Activated CD8-positive, alpha-beta memory T cell treated with anti-CD3 and anti-CD28 coated beads for 24 hours (primary cell): ENCODE measurements around the gene SYDE2.
"Not testable (repeated sequence)": the region's sequence is repeated elsewhere in the genome, so short reads cannot be mapped to it uniquely, and the experiment has no call there.

Experiments
- DNase-seq: peaks from one replicate; pipeline ENCODE4 v3.0.0-alpha.2; 2020

Gene SYDE2

DNA sequence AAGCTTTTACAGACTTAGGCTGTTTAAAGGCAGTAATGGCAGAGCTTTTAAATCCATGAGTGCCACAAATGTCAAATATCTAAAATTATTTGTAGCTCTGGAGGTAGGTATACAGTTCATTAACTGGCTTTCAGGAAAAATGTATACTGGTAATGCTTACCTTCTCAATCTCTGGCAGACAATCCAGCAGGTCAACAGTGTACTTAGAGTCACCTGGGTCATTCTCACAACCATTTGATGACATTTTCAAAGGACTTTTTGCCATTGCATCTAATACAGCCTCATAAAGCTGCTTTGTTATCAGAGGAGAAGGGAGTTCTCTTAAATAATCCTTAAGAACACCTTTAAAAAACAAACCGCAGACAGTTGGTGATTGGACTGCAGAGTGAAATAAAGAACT, 31.9 kb downstream of the SYDE2 start:
- no peak for DNase-seq

DNA sequence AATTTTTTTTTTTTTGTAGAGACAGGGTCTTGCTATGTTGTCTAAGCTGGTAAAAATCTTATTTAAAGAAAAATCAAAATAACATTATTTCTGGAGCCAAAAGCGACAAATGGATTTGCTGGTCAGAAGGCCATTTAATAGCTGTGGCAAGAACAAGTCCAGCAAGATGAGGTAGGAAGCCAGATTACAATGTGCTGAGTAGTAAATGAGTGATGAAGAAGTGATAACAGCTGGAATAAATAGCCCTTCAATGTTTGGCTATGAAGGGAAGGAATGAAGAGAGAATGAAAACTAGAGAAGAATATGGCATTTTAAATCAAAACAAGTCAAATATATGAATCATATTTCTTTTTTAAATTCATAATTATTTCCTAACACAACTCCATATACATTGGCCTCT, 34.5 kb downstream of the SYDE2 start:
- DNase-seq = no peak

DNA sequence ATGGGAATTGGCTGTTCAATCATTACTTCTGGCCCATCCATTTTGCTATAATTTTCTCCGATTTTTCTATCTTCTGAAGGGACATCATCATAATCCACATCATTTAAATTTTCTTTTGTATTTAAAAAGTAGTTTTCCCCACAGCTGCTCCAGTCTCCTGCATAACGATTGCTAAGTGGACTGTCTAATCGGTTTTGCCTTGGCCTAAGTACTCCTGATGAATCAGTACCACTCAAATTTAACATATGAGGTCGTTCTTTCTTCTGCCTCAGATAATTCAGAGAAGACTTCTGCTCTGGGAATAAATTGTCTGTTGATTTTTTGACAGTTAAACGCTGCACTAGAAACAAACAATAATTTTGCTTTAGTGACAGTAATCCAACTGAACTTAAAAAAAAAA, 41.9 kb downstream of the SYDE2 start:
- DNase-seq = no peak

DNA sequence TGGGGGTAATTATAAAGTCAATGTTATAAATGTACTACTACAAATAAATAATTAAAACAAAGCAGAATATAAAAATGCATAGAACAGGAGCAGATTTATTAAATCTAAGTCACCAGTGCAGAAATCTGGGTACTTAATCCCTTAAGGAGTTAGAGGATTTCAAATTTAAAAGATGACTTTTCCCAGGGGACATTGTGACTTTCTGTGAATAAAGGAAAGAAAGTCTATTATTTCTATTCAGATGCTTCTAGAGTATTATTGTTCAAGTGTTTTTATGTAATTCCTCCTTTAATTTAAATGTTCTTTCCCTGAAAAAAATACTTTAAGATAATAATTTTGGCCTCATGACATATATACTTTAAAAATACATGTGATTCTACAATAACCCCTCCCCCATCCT, 43.4 kb downstream of the SYDE2 start:
- no peak for DNase-seq

DNA sequence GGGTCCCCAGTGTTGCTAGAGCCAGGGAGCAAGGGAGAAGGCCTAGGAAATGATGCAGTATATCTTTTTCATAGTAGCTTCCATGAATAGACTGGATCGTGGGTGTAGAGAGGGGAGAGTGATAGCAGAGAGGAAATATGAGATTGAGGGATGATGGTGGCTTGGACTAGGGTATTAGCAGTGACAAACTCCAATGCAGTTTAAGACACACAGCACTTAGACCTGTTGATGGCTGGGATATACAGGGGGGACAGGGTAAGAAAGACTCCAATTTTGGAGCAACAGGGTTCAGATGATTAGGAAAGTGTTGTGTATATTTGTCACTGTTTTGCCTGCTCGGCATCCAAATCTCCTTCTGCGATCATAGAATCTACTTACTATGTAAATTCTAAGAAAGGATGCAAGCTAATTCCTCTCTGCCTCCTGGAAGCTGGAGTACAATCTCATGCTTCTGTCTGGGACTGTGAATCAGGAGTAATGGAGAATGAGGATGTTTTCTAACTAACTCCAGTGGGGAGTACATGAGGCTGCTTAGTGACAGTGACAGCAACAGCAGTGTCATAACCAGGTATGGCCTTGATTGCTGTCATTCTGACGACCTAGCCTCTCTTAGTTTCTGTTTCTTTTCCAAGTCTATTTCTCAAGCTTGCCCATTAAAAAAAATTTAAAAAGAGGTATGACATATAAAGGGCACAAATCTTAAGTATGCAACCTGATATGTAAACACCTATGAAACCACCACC, 47.5 kb downstream of the SYDE2 start:
- DNase-seq = no peak

GRCh38 chr1:85151446-85151845, 49.4 kb downstream of the SYDE2 start:
- no peak for DNase-seq

- no peak for DNase-seq
Measured at GRCh38 chr1:85149805-85150204, 51.0 kb downstream of the SYDE2 start.

GRCh38 chr1:85148524-85149250, 52.1 kb downstream of the SYDE2 start:
- DNase-seq = no peak

DNA sequence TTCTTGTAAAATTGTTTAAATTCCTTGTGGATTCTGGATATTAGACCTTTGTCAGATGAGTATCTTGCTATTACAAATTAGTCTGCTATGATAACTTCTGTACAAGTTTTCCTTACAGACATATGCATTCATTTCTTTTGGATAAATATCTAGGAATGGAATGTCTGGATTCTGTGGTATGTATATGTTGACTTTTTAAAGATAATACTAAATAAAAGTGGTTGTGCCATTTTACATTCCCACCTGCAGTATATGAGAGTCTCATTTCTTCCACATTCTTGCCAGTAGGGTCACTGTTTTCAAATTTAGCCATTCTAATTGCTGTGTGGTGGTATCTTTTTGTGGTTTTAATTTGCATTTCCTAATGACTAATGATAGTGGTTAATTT, 53.9 kb downstream of the SYDE2 start:
- no peak for DNase-seq

- DNase-seq = not testable (repeated sequence)
Measured at GRCh38 chr1:85146298-85146971, 54.4 kb downstream of the SYDE2 start.

- DNase-seq = no peak
Measured at GRCh38 chr1:85144351-85144750, 56.5 kb downstream of the SYDE2 start.

DNA sequence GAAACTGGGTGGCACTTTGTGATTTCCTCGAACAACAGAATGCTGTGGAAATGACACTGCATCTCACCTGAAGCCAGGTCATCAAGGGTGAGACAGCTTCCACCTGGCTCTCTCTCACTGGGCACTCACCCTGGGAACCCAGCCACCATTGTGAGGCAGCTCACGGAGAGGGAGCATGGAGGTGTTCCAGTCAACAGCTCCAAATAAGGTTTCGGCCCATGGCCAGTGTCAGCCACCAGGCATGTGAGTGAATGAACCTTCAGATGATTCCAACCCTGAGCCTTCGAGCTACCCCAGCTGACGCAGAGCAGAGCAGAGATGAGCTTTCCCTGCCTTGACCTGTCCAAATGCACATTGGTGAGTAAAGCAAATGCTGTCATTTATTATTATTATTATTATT, 58.1 kb downstream of the SYDE2 start:
- no peak for DNase-seq

- not testable (repeated sequence) for DNase-seq
Measured at GRCh38 chr1:85138439-85138838, 62.4 kb downstream of the SYDE2 start.

DNA sequence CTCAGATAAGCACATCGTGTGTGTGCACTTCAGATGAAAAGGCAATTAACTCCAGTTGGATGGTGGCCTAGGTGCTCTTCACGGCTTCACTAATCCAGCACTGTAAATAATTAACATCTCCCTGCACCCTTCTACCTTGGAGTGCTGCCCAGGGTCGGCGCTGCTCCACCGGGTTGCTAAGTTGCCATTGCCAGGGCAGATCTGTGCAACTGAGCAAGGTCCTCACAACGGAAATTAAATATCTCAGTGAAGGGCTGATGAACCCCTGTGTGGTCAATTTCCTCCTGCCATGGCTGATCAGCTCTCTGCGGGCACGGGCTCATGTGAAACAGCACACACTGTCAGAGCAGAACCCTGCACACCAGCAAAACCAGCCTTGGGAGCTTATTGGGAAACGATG, 63.2 kb downstream of the SYDE2 start:
- no peak for DNase-seq

DNA sequence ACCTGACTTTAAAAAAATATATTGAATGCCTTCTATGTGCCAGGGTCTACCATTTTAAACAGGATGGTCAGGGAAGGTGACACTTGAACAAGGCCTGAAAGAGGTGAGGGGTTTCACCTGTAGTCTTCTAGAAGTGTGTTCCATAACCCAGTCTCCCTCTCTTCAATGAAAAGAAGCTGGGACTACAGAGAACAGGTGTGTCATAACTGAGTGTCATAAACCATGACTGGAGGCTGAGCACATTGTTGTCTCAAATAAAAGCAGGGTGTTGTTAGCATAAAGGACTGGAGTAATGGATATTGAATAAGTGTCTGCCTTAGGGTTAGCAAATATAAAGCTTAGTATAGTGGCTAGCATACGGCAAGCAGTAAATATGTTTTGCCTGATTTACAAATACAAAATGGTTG, 65.4 kb downstream of the SYDE2 start:
- DNase-seq = no peak

GRCh38 chr1:85134583-85135391, 66.0 kb downstream of the SYDE2 start:
- DNase-seq = no peak

DNA sequence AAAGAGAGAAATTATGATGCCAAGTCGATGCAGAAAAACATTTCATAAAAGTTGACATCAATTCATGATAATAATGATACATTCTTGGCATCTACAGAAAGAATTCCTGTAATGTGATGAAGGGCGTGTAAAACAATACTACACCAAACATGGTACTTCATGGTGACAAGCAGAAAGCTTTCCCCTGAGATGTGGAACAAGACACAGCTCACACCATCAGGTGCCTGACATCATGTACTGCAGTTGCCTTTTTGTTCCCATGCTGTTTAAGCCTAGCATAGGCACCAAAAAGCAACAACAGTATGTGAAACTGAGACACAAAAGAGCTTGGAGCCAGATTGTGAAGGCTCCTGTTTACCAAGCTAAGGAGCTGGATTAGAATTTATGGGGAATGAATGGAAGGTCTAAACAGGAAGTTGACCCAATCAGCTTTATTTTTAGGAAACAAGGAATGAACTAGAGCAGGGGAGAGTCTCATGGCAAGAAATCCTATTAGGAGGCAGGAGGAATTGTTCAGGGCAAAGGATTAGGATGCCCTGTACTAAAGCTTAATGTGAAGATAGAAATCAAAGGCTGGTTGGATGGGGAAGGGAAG, 67.2 kb downstream of the SYDE2 start:
- DNase-seq = no peak

DNA sequence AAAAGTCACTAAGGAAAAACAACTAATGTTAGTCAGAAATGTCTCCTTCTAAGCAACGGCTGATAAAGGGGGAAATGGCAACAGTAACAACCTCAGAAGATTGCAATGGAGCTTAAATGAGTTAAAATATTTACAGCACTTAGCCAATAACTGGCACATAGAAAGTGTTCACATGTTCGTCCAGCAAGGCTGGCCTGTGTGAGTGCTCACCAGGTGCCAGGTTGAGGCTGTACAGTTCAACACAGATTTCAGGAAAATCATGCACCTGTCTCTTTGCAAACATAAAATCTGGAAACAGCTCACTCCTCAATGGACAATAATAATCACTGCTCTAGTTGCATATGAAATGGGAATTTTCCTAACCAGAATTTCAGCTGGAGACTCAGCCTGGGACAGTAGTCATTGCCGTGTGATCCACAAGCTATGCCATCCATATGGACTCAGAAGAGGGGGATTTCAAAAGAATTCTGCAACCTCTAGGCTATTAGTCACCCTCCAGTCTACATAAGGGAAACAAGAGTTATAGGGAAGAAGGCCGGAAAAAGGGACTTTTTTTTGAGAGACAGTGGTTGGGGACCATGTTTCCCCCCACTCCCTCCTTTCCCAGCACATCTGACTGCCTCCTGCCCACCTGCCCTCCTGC, 68.6 kb downstream of the SYDE2 start:
- DNase-seq = no peak

DNA sequence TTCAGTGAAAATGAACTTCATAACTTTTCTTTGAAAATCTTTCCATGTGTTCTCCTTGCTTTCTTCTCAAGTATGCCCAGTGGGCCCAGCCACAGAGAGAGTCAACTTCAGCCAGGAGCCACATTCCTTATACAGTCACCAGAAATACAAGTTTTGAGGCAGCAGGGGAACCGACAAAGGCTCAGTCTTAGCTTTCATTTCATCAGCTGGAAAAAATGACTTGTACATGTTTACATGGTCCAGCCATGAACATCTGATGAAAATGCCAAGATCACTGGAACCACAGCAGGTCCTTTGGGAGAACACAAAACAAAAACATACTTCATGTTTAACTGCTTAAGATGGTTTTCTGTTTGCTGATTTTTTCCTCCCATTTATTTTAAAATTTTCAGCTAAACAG, 72.5 kb downstream of the SYDE2 start:
- no peak for DNase-seq

DNA sequence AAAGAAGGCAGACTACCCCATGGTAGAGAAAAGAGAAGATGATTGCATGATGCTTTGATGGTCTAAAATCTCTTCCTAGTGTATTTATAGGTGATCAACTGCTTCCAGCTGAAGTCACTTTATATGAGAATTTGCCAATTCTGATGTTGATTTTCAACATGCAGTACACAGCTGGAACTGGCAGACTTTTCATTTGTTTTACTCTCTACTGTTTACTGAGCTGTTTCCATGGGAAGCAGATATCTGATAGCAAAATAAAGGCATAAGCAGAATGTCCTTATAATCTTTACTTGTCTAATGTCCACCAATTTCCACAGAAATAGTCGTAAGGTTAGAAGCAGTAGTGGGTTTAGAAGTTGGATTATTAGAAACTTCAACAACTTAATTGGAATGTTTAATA, 74.9 kb downstream of the SYDE2 start:
- DNase-seq = no peak

DNA sequence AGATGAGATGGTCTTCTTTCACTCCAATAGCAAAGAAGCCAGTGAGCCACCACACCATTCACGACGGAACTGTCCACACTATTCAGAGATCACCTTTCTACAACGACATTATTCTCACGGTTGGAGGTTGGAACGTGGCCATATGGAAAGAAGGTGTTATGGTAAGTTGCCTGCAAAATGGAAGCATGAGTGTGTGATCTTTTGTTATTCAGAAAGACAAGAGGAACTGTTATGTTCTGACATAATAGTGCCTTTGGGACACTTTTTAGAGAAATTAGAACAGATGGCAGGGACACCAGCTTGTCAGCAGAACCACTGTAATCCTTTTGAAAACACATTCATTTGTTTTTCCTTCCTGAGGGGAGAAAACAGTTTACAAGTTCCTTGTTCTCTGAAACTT, 76.7 kb downstream of the SYDE2 start:
- no peak for DNase-seq

GRCh38 chr1:85122169-85122568, 78.6 kb downstream of the SYDE2 start:
- no peak for DNase-seq
